Measurements from ENCODE around the gene TUBB. TPM values are rescaled to one million over a fixed set of nuclear protein-coding genes. Genes with fewer than 3 reads are reported as not detected.

TUBB gene
- total RNA-seq, 1 donor from 2014 or later, result 187 TPM

GRCh38 chr6:30709101-30709868 is 10.9 kb upstream of the TUBB start:
- intact Hi-C loops (cut with micrococcal nuclease), result no loop called here
- no peak for DNase-seq
- H3K36me3 ChIP-seq, result peaks cover 86% of the 10 kb centered on the region
- H3K4me1 ChIP-seq, result peaks cover 9% of the 10 kb centered on the region
- no peak for TF ChIP-seq CTCF (IDR thresholded peaks at IDR 0.05; ENCODE audit: borderline replicate concordance)
- no peak overlapping the region for H3K27ac ChIP-seq (replicated peaks)
- H3K9me3 ChIP-seq (replicated peaks), result no peaks in the 10 kb centered on the region
- H3K27me3 ChIP-seq (ENCODE audit: low read depth), result no peaks in the 10 kb centered on the region
- no peak overlapping the region for H3K4me3 ChIP-seq

- DNase-seq, result no peak
- H3K27me3 ChIP-seq (ENCODE audit: low read depth), result no peaks in the 10 kb centered on the region
- no peak for TF ChIP-seq CTCF (IDR thresholded peaks at IDR 0.05; ENCODE audit: borderline replicate concordance)
- H3K36me3 ChIP-seq, result peaks cover 80% of the 10 kb centered on the region
- intact Hi-C loops (cut with micrococcal nuclease), result no loop called here
- H3K4me3 ChIP-seq, result no peak overlapping the region
- no peaks in the 10 kb centered on the region for H3K9me3 ChIP-seq (replicated peaks)
- peaks cover 9% of the 10 kb centered on the region for H3K4me1 ChIP-seq
- no peak overlapping the region for H3K27ac ChIP-seq (replicated peaks)
Observed at GRCh38 chr6:30711758-30712380, 8.3 kb upstream of the TUBB start.

GRCh38 chr6:30712441-30712945 is 7.7 kb upstream of the TUBB start:
- H3K27me3 ChIP-seq (ENCODE audit: low read depth), result no peaks in the 10 kb centered on the region
- H3K9me3 ChIP-seq (replicated peaks), result no peaks in the 10 kb centered on the region
- no peak for DNase-seq
- H3K4me1 ChIP-seq, result peaks cover 12% of the 10 kb centered on the region
- intact Hi-C loops (cut with micrococcal nuclease), result no loop called here
- H3K27ac ChIP-seq (replicated peaks), result no peak overlapping the region
- H3K4me3 ChIP-seq, result no peak overlapping the region
- TF ChIP-seq CTCF (IDR thresholded peaks at IDR 0.05; ENCODE audit: borderline replicate concordance), result no peak
- H3K36me3 ChIP-seq, result peaks cover 74% of the 10 kb centered on the region

GRCh38 chr6:30714263-30714662 is 5.9 kb upstream of the TUBB start:
- no peak for DNase-seq
- Histone ChIP-seq H3K4me3 (no peak overlapping the region), H3K36me3 (peaks cover 60% of the 10 kb centered on the region), H3K27me3 (ENCODE audit: low read depth) (no peaks in the 10 kb centered on the region), H3K27ac (replicated peaks) (no peak overlapping the region), H3K4me1 (peaks cover 29% of the 10 kb centered on the region), H3K9me3 (replicated peaks) (no peaks in the 10 kb centered on the region)
- intact Hi-C loops (cut with micrococcal nuclease), result no loop called here
- TF ChIP-seq CTCF (IDR thresholded peaks at IDR 0.05; ENCODE audit: borderline replicate concordance), result no peak

GRCh38 chr6:30716879-30717128 is 3.3 kb upstream of the TUBB start:
- H3K4me3 ChIP-seq, result peak overlapping the region; percentile 89
- no peak for TF ChIP-seq CTCF (IDR thresholded peaks at IDR 0.05; ENCODE audit: borderline replicate concordance)
- peak overlapping the region; percentile 98 for H3K27ac ChIP-seq (replicated peaks)
- H3K36me3 ChIP-seq, result peaks cover 35% of the 10 kb centered on the region
- intact Hi-C loops (cut with micrococcal nuclease), result no loop called here
- no peaks in the 10 kb centered on the region for H3K27me3 ChIP-seq (ENCODE audit: low read depth)
- peaks cover 47% of the 10 kb centered on the region for H3K4me1 ChIP-seq
- no peaks in the 10 kb centered on the region for H3K9me3 ChIP-seq (replicated peaks)
- no peak for DNase-seq
